ENCODE measurements around the gene CHL1. TPM values are rescaled to one million over a fixed set of nuclear protein-coding genes. Genes with fewer than 3 reads are reported as not detected.

CHL1 gene
- total RNA-seq, 1 experiment from 2014 or later: not detected

- Histone ChIP-seq H3K9me2 (ENCODE audit: insufficient read depth) (no peaks in the 10 kb centered on the region), H3K27me3 (ENCODE audit: insufficient read depth, low read depth) (no peaks in the 10 kb centered on the region), H3K36me3 (ENCODE audit: low read depth) (no peaks in the 10 kb centered on the region), H3K4me1 (replicated peaks; ENCODE audit: insufficient read depth) (no peaks in the 10 kb centered on the region), H3K4me2 (no peak overlapping the region), H3K27ac (no peak overlapping the region), H3F3A (ENCODE audit: insufficient read depth, low read depth) (no peaks in the 10 kb centered on the region), H3K79me2 (ENCODE audit: low read depth) (no peaks in the 10 kb centered on the region), H4K20me1 (ENCODE audit: insufficient read depth) (no peaks in the 10 kb centered on the region), H2AFZ (no peak overlapping the region), H3K9me3 (ENCODE audit: insufficient read depth, low read depth) (no peaks in the 10 kb centered on the region), H3K4me3 (no peak overlapping the region)
- intact Hi-C loops (cut with micrococcal nuclease; ENCODE audit: unreplicated experiment): no loop called here
- TF ChIP-seq CTCF (conservative IDR thresholded peaks at IDR 0.05): no peak
- no peak for TF ChIP-seq EZH2 (IDR thresholded peaks at IDR 0.05; ENCODE audit: low read depth)
- ChIA-PET POLR2A (ENCODE audit: unreplicated experiment) (no interaction called here), CTCF (no interaction called here)
- DNase-seq: no peak
- BruUV-seq (replicated peaks): no TSS peak
Observed at GRCh38 chr3:267101-267500, 70.5 kb downstream of the CHL1 start.

GRCh38 chr3:270688-271087 lies 74.1 kb downstream of the CHL1 start:
- H4K20me1 ChIP-seq (ENCODE audit: insufficient read depth): no peaks in the 10 kb centered on the region
- no peaks in the 10 kb centered on the region for H3K79me2 ChIP-seq (ENCODE audit: low read depth)
- ChIA-PET CTCF (no interaction called here), POLR2A (ENCODE audit: unreplicated experiment) (no interaction called here)
- DNase-seq: no peak
- no peaks in the 10 kb centered on the region for H3F3A ChIP-seq (ENCODE audit: insufficient read depth, low read depth)
- TF ChIP-seq EZH2 (IDR thresholded peaks at IDR 0.05; ENCODE audit: low read depth) (no peak), CTCF (conservative IDR thresholded peaks at IDR 0.05) (no peak)
- no peaks in the 10 kb centered on the region for H3K9me3 ChIP-seq (ENCODE audit: insufficient read depth, low read depth)
- no peak overlapping the region for H3K27ac ChIP-seq
- no peaks in the 10 kb centered on the region for H3K27me3 ChIP-seq (ENCODE audit: insufficient read depth, low read depth)
- no peak overlapping the region for H3K4me3 ChIP-seq
- H3K9me2 ChIP-seq (ENCODE audit: insufficient read depth): no peaks in the 10 kb centered on the region
- no peaks in the 10 kb centered on the region for H3K4me1 ChIP-seq (replicated peaks; ENCODE audit: insufficient read depth)
- no TSS peak for BruUV-seq (replicated peaks)
- intact Hi-C loops (cut with micrococcal nuclease; ENCODE audit: unreplicated experiment): no loop called here
- no peaks in the 10 kb centered on the region for H3K36me3 ChIP-seq (ENCODE audit: low read depth)
- H3K4me2 ChIP-seq: no peak overlapping the region
- H2AFZ ChIP-seq: no peak overlapping the region

GRCh38 chr3:274927-275326 lies 78.4 kb downstream of the CHL1 start:
- Histone ChIP-seq H4K20me1 (ENCODE audit: insufficient read depth) (no peaks in the 10 kb centered on the region), H2AFZ (no peak overlapping the region), H3K27me3 (ENCODE audit: insufficient read depth, low read depth) (no peaks in the 10 kb centered on the region), H3K79me2 (ENCODE audit: low read depth) (no peaks in the 10 kb centered on the region), H3K9me3 (ENCODE audit: insufficient read depth, low read depth) (no peaks in the 10 kb centered on the region), H3K4me1 (replicated peaks; ENCODE audit: insufficient read depth) (no peaks in the 10 kb centered on the region), H3K9me2 (ENCODE audit: insufficient read depth) (no peaks in the 10 kb centered on the region), H3K4me3 (no peak overlapping the region), H3K4me2 (no peak overlapping the region), H3F3A (ENCODE audit: insufficient read depth, low read depth) (no peaks in the 10 kb centered on the region), H3K27ac (no peak overlapping the region), H3K36me3 (ENCODE audit: low read depth) (no peaks in the 10 kb centered on the region)
- BruUV-seq (replicated peaks): no TSS peak
- intact Hi-C loops (cut with micrococcal nuclease; ENCODE audit: unreplicated experiment): no loop called here
- POLR2A ChIA-PET (ENCODE audit: unreplicated experiment): no interaction called here
- DNase-seq: no peak
- TF ChIP-seq EZH2 (IDR thresholded peaks at IDR 0.05; ENCODE audit: low read depth): no peak
- TF ChIP-seq CTCF (conservative IDR thresholded peaks at IDR 0.05): no peak
- CTCF ChIA-PET: no interaction called here
